Measurements from ENCODE around the gene CYB5B. TPM values are rescaled to one million over a fixed set of nuclear protein-coding genes. Genes with fewer than 3 reads are reported as not detected.

Gene CYB5B
- total and polyA plus RNA-seq, 2 donors (not counting 3 experiments of a cell fraction or from before 2014, with no cell fraction given), result 175 to 176 TPM

GRCh38 chr16:69408475-69408874 is 15.9 kb upstream of the CYB5B start:
- dilution Hi-C loops (cut with MboI; ENCODE audit: extremely low pct_ligation_motif_present, low sequenced_read_pairs), result no loop called here

More at GRCh38 chr16:69408475-69408874, 15.9 kb upstream of the CYB5B start:
- CTCF ChIA-PET, result interaction anchor here (3.5 to 4.7 kb wide), 2 partner anchors 11 to 13 kb away, joined by 22 to 24 read pairs; no protein-coding TSS in a partner anchor
- H3K27ac ChIP-seq (ENCODE audit: insufficient read depth, low read depth, low read length), result no peak overlapping the region
- FAIRE-seq, result no peak
- no peaks in the 10 kb centered on the region for H3K9me1 ChIP-seq (replicated peaks; ENCODE audit: control insufficient read depth, extremely low read depth, insufficient read depth, low read length)
- H3K79me2 ChIP-seq (ENCODE audit: control insufficient read depth, insufficient read depth, low read length), result no peaks in the 10 kb centered on the region
- H4K20me1 ChIP-seq (replicated peaks; ENCODE audit: control insufficient read depth, extremely low read depth, insufficient read depth, low read length), result no peaks in the 10 kb centered on the region
- POLR2A ChIA-PET, result no interaction called here
- no peaks in the 10 kb centered on the region for H3K27me3 ChIP-seq (ENCODE audit: control insufficient read depth in 2 of 2, insufficient read depth in 2 of 2, low read length in 2 of 2)
- no peaks in the 10 kb centered on the region for H3K9me3 ChIP-seq (replicated peaks; ENCODE audit: control insufficient read depth, insufficient read depth, low read length)
- H3K4me1 ChIP-seq (ENCODE audit: control insufficient read depth, extremely low read depth, insufficient read depth, low read length), result peaks cover 30% of the 10 kb centered on the region
- BruUV-seq (replicated peaks), result no TSS peak
- no peak overlapping the region for H3K9ac ChIP-seq (replicated peaks; ENCODE audit: extremely low read depth, insufficient read depth, low read length)
- no peak overlapping the region for H3K4me2 ChIP-seq (ENCODE audit: insufficient read depth, low read length)
- intact Hi-C loops (cut with micrococcal nuclease), result no loop called here
- DNase-seq (ENCODE audit: low read depth, low spot score), result no peak
- H3K4me3 ChIP-seq (replicated peaks in 1 of 3; ENCODE audit: insufficient read depth in 1 of 3, low read depth in 1 of 3, low read length in 3 of 3), result no peak overlapping the region
- H2AFZ ChIP-seq (ENCODE audit: low read depth, low read length), result no peak overlapping the region
- no peaks in the 10 kb centered on the region for H3K36me3 ChIP-seq (ENCODE audit: control insufficient read depth in 2 of 2, extremely low read depth in 1 of 2, insufficient read depth in 2 of 2, low read length in 2 of 2)
- TF ChIP-seq MAX (IDR thresholded peaks at IDR 0.05; ENCODE audit: insufficient read depth, insufficient read length), result no peak
- TF ChIP-seq EZH2 (IDR thresholded peaks at IDR 0.05; ENCODE audit: borderline replicate concordance, low read depth, low read length, severe bottlenecking), result no peak
- TF ChIP-seq JUN (IDR thresholded peaks at IDR 0.05; ENCODE audit: borderline replicate concordance, insufficient read depth, insufficient read length, low read depth), result no peak
- TF ChIP-seq MYC (IDR thresholded peaks at IDR 0.05; ENCODE audit: low read depth, low read length), result no peak
- no peak for TF ChIP-seq POLR2AphosphoS5 (IDR thresholded peaks at IDR 0.05; ENCODE audit: insufficient read depth, low read depth, low read length)
- no peak for TF ChIP-seq FOS (IDR thresholded peaks at IDR 0.05; ENCODE audit: borderline replicate concordance, insufficient read depth, low read length)
- TF ChIP-seq GATA2 (IDR thresholded peaks at IDR 0.05; ENCODE audit: insufficient read depth, insufficient read length, low read depth, low read length), result no peak
- TF ChIP-seq POLR2A (IDR thresholded peaks at IDR 0.05; ENCODE audit: low read depth, low read length), result no peak
- TF ChIP-seq CTCF (IDR thresholded peaks at IDR 0.05; ENCODE audit: extremely low read depth in 1 of 2, insufficient read depth in 1 of 2, low read depth in 1 of 2, low read length in 2 of 2), result no peak

Data from endothelial cell of umbilical vein (primary cell).